Loucy (cell line): ENCODE data around the gene PDHB.
"Not testable (repeated sequence)": the region's sequence is repeated elsewhere in the genome, so short reads cannot be mapped to it uniquely, and the experiment has no call there.

ENCODE experiments used
- H2AFZ ChIP-seq: fragments of 200-600 bp; sonication (generic); 2 replicates; pipeline ENCODE4 v1.6.0; 2016; ENCODE audit warnings: antibody characterized with exemption, mild to moderate bottlenecking, low read length, moderate library complexity
- H3F3A ChIP-seq: fragments of 200-600 bp; 2 replicates; pipeline ENCODE4 v1.6.0; 2016; ENCODE audit warnings: antibody characterized with exemption, low read depth, mild to moderate bottlenecking
- H3K27me3 ChIP-seq: fragments of 200-600 bp; sonication (generic); 2 replicates; pipeline ENCODE4 v1.6.1; 2014; ENCODE audit warnings: low read length, mild to moderate bottlenecking; ENCODE audit not compliant: insufficient read depth, poor library complexity, severe bottlenecking
- H3K36me3 ChIP-seq: fragments of 200-600 bp; sonication (generic); 2 replicates; pipeline ENCODE4 v1.6.1; 2016; ENCODE audit warnings: low read length; ENCODE audit not compliant: insufficient read depth
- H3K4me1 ChIP-seq: fragments of 200-600 bp; sonication (generic); 2 replicates; pipeline ENCODE4 v1.5.1; 2014; ENCODE audit warnings: low read length, mild to moderate bottlenecking; ENCODE audit not compliant: insufficient read depth, poor library complexity, severe bottlenecking
- H3K4me2 ChIP-seq: fragments of 200-600 bp; sonication (generic); 2 replicates; pipeline ENCODE4 v1.6.0; 2014; ENCODE audit warnings: antibody characterized with exemption, low read length, low read depth, mild to moderate bottlenecking; ENCODE audit not compliant: poor library complexity, severe bottlenecking
- H3K4me3 ChIP-seq: fragments of 200-600 bp; sonication (generic); 2 replicates; pipeline ENCODE4 v1.5.1; 2014; ENCODE audit warnings: low read length, mild to moderate bottlenecking, mixed read lengths; ENCODE audit not compliant: poor library complexity, severe bottlenecking
- H3K79me2 ChIP-seq: fragments of 200-600 bp; sonication (generic); 2 replicates; pipeline ENCODE4 v1.6.1; 2014; ENCODE audit warnings: low read length; ENCODE audit not compliant: insufficient read depth
- H3K9ac ChIP-seq: fragments of 200-600 bp; sonication (generic); 2 replicates; pipeline ENCODE4 v1.6.0; 2014; ENCODE audit warnings: mild to moderate bottlenecking, low read depth, low read length, moderate library complexity; ENCODE audit not compliant: poor library complexity, severe bottlenecking
- H3K9me2 ChIP-seq: fragments of 200-600 bp; sonication (generic); replicated peaks from 2 replicates; pipeline ENCODE4 v1.6.1; 2016; ENCODE audit warnings: low read depth, low read length, mixed read lengths
- H3K9me3 ChIP-seq: fragments of 200-600 bp; sonication (generic); 2 replicates; pipeline ENCODE4 v1.6.1; 2014; ENCODE audit warnings: mild to moderate bottlenecking, antibody characterized with exemption, low read length, low read depth; ENCODE audit not compliant: insufficient read depth
- H4K20me1 ChIP-seq: fragments of 200-600 bp; sonication (generic); 2 replicates; pipeline ENCODE4 v1.6.0; 2014; ENCODE audit warnings: antibody characterized with exemption, low read length, mild to moderate bottlenecking; ENCODE audit not compliant: insufficient read depth, poor library complexity, severe bottlenecking
- EZH2phosphoT487 ChIP-seq: fragments of 200-600 bp; IDR thresholded peaks from 2 replicates; pipeline ENCODE4 v1.6.1; 2018; ENCODE audit warnings: antibody characterized with exemption, mild to moderate bottlenecking, moderate library complexity, borderline replicate concordance
- TF ChIP-seq, protein P1 (sequence below): fragments of 200-600 bp; sonication (generic); conservative IDR thresholded peaks from 2 replicates; pipeline ENCODE4 v1.5.1; 2014; ENCODE audit warnings: mild to moderate bottlenecking, antibody characterized with exemption, low read length

The PDHB gene

DNA sequence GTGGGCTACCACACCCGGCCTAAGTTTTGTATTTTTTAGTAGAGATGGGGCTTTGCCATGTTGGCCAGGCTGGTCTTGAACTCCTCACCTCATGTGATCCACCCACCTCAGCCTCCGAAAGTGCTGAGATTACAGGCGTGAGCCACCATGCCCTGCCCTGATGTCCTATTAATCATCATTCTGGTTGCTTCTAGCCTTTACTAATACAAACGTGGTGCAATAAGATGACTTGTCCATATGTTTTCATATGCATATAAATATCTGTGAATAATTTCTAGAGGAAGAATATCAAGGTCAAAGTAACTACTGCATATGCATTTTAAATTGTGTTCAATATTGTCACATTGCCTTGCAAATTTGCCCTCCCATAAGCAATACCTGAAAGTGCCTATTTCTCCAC, 25.5 kb upstream of the PDHB start:
- Histone ChIP-seq H3K9me2 (no peaks in the 10 kb centered on the region), H3K4me2 (no peak overlapping the region), H3K36me3 (no peaks in the 10 kb centered on the region), H3K27me3 (no peaks in the 10 kb centered on the region), H3K4me1 (no peaks in the 10 kb centered on the region), H3K4me3 (no peak overlapping the region), H3K9me3 (no peaks in the 10 kb centered on the region), H3F3A (no peaks in the 10 kb centered on the region), H3K9ac (no peak overlapping the region), H4K20me1 (no peaks in the 10 kb centered on the region), H2AFZ (no peak overlapping the region), H3K79me2 (no peaks in the 10 kb centered on the region)
- TF ChIP-seq, protein P1, sequence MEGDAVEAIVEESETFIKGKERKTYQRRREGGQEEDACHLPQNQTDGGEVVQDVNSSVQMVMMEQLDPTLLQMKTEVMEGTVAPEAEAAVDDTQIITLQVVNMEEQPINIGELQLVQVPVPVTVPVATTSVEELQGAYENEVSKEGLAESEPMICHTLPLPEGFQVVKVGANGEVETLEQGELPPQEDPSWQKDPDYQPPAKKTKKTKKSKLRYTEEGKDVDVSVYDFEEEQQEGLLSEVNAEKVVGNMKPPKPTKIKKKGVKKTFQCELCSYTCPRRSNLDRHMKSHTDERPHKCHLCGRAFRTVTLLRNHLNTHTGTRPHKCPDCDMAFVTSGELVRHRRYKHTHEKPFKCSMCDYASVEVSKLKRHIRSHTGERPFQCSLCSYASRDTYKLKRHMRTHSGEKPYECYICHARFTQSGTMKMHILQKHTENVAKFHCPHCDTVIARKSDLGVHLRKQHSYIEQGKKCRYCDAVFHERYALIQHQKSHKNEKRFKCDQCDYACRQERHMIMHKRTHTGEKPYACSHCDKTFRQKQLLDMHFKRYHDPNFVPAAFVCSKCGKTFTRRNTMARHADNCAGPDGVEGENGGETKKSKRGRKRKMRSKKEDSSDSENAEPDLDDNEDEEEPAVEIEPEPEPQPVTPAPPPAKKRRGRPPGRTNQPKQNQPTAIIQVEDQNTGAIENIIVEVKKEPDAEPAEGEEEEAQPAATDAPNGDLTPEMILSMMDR, result no peak
- no peak for TF ChIP-seq EZH2phosphoT487

DNA sequence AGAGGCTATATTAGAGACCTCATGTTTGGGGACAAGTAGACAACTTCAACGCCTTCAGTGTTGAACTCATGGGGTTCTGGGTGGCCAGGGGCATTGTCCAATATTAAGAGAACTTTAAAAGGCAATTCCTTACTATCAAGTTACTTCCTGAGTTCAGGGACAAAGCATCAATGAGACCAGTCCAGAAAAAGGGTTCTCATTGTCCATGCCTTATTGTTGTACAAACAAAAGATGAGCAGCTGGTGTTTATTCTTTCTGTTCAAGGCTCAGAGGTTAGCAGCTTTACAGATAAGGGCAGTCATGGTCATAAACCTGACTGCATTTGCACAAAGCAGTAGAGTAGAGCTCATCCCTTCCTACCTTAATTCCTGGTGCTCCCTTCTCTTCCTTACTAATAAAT, 18.5 kb upstream of the PDHB start:
- Histone ChIP-seq H3K4me1 (no peaks in the 10 kb centered on the region), H3K36me3 (no peaks in the 10 kb centered on the region), H3K4me2 (no peak overlapping the region), H3K4me3 (no peak overlapping the region), H3K79me2 (no peaks in the 10 kb centered on the region), H3F3A (no peaks in the 10 kb centered on the region), H4K20me1 (no peaks in the 10 kb centered on the region), H3K27me3 (no peaks in the 10 kb centered on the region), H3K9me3 (no peaks in the 10 kb centered on the region; the same call in 1 of the 2 replicates), H3K9ac (no peak overlapping the region), H2AFZ (peak overlapping the region; percentile 23; the same call in 1 of the 2 replicates), H3K9me2 (no peaks in the 10 kb centered on the region)
- no peak for TF ChIP-seq EZH2phosphoT487
- TF ChIP-seq, protein P1, result no peak

DNA sequence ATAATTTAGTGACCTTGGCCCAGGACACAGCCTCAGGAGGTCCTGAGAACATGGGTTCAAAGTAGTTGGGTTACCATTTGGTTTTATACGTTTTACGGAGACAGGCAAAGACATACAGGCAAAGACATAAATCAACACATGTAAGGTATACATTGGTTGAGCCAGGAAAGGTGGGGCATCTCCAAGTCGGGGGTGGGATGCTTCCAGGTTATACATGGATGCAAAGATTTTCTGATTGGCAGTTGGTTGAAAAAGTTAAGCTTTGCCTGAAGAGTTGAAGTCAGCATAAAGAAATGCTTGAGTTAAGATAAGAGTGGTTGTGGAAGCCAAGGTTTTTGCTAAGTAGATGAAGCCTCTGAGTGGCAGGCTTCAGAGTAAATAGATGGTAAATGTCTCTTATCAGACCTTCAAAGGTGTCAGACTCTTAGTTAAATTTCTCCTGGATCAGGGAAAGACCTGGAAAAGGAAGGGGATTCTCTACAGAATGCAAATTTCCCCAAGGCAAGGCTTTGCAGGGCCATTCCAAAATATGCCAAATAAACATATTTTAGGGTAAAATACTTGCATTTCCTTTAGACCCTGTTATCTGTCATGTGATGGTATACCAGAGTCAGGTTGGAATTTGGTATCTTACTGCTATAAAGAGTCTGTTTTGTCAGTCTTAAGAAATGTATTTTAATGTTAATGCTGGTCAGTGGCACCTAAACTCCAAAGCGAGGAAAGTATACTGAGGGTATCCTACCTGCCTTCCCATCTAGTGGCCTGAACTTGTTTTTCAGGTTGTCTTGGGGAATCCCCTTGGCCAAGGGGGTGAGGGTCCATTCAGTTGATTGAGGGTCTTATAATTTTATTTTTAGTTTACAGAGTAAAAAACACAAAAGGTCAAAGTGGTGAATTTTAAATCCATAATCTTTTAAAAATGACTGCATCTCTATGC, 8.2 kb upstream of the PDHB start:
- Histone ChIP-seq H3K4me1 (no peaks in the 10 kb centered on the region), H4K20me1 (no peaks in the 10 kb centered on the region), H3K79me2 (no peaks in the 10 kb centered on the region), H3K4me2 (no peak overlapping the region), H3K9me3 (no peaks in the 10 kb centered on the region), H3K9me2 (no peaks in the 10 kb centered on the region), H3K9ac (no peak overlapping the region), H3K27me3 (no peaks in the 10 kb centered on the region), H3F3A (no peaks in the 10 kb centered on the region), H3K4me3 (no peak overlapping the region), H2AFZ (no peak overlapping the region), H3K36me3 (no peaks in the 10 kb centered on the region)
- TF ChIP-seq, protein P1, result no peak
- TF ChIP-seq EZH2phosphoT487, result no peak

DNA sequence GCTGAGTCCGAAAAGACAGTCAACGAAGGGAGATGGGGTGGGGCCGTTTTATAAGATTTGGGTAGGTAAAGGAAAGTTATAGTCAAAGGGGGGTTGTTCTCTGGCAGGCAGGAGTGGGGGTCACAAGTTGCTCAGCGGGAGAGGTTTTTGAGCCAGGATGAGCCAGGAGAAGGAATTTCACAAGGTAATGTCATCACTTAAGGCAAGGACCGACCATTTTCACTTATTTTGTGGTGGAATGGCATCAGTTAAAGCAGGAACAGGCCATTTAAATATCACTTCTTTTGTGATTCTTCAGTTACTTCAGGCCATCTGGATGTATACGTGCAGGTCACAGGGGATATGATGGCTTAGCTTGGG, 7.3 kb upstream of the PDHB start:
- not testable (repeated sequence) for H4K20me1 ChIP-seq, H3K9me2 ChIP-seq, H3K4me1 ChIP-seq, H3K9ac ChIP-seq, H3K9me3 ChIP-seq, H3K4me2 ChIP-seq, H3K79me2 ChIP-seq, H3F3A ChIP-seq, H3K36me3 ChIP-seq, H3K4me3 ChIP-seq, H2AFZ ChIP-seq, H3K27me3 ChIP-seq

DNA sequence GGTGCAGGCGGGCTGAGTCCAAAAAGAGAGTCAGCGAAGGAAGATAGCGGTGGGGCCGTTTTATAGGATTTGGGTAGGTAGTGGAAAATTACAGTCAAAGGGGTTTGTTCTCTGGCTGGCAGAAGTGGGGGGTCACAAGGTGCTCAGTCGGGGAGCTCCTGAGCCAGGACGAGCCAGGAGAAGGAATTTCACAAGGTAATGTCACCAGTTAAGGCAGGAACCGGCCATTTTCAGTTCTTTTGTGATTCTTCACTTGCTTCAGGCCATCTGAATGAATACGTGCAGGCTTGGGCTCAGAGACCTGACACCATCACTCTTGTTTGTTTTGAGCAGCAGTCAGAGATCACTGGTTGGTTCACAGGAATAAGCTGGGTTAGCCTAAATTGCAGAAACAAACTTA, 3.6 kb upstream of the PDHB start:
- not testable (repeated sequence) for H2AFZ ChIP-seq, H3K4me2 ChIP-seq, H4K20me1 ChIP-seq, H3K9ac ChIP-seq, H3F3A ChIP-seq, H3K9me2 ChIP-seq, H3K9me3 ChIP-seq, H3K27me3 ChIP-seq, H3K36me3 ChIP-seq, H3K4me1 ChIP-seq, H3K4me3 ChIP-seq
- peaks cover 13% of the 10 kb centered on the region for H3K79me2 ChIP-seq
